Measurements from ENCODE around the gene TSHZ2. TPM values are rescaled to one million over a fixed set of nuclear protein-coding genes. Genes with fewer than 3 reads are reported as not detected.

The TSHZ2 gene
- total and polyA plus RNA-seq, 2 donors (not counting 3 experiments of a cell fraction or from before 2014, with no cell fraction given) = not detected

GRCh38 chr20:53302695-53303412 is 330.7 kb downstream of the TSHZ2 start:
- ChIA-PET CTCF (no interaction called here), POLR2A (no interaction called here)
- Histone ChIP-seq H3K4me3 (replicated peaks in 1 of 3; ENCODE audit: insufficient read depth in 1 of 3, low read depth in 1 of 3, low read length in 3 of 3) (no peak overlapping the region), H3K4me1 (ENCODE audit: control insufficient read depth, extremely low read depth, insufficient read depth, low read length) (no peaks in the 10 kb centered on the region), H3K9me3 (replicated peaks; ENCODE audit: control insufficient read depth, insufficient read depth, low read length) (no peaks in the 10 kb centered on the region), H3K36me3 (ENCODE audit: control insufficient read depth in 2 of 2, extremely low read depth in 1 of 2, insufficient read depth in 2 of 2, low read length in 2 of 2) (no peaks in the 10 kb centered on the region), H3K9ac (replicated peaks; ENCODE audit: extremely low read depth, insufficient read depth, low read length) (no peak overlapping the region), H3K27ac (ENCODE audit: insufficient read depth, low read depth, low read length) (no peak overlapping the region), H3K9me1 (replicated peaks; ENCODE audit: control insufficient read depth, extremely low read depth, insufficient read depth, low read length) (no peaks in the 10 kb centered on the region), H2AFZ (ENCODE audit: low read depth, low read length) (no peak overlapping the region), H3K27me3 (ENCODE audit: control insufficient read depth in 2 of 2, insufficient read depth in 2 of 2, low read length in 2 of 2) (no peaks in the 10 kb centered on the region), H3K4me2 (ENCODE audit: insufficient read depth, low read length) (no peak overlapping the region), H4K20me1 (replicated peaks; ENCODE audit: control insufficient read depth, extremely low read depth, insufficient read depth, low read length) (no peaks in the 10 kb centered on the region), H3K79me2 (ENCODE audit: control insufficient read depth, insufficient read depth, low read length) (no peaks in the 10 kb centered on the region)
- DNase-seq (ENCODE audit: low read depth, low spot score) = no peak
- no TSS peak for BruUV-seq (replicated peaks)
- dilution Hi-C loops (cut with MboI; ENCODE audit: extremely low pct_ligation_motif_present, low sequenced_read_pairs) = no loop called here
- intact Hi-C loops (cut with micrococcal nuclease) = no loop called here
- TF ChIP-seq FOS (IDR thresholded peaks at IDR 0.05; ENCODE audit: borderline replicate concordance, insufficient read depth, low read length) (no peak), MYC (IDR thresholded peaks at IDR 0.05; ENCODE audit: low read depth, low read length) (no peak), MAX (IDR thresholded peaks at IDR 0.05; ENCODE audit: insufficient read depth, insufficient read length) (no peak), GATA2 (IDR thresholded peaks at IDR 0.05; ENCODE audit: insufficient read depth, insufficient read length, low read depth, low read length) (no peak), POLR2A (IDR thresholded peaks at IDR 0.05; ENCODE audit: low read depth, low read length) (no peak), EZH2 (IDR thresholded peaks at IDR 0.05; ENCODE audit: borderline replicate concordance, low read depth, low read length, severe bottlenecking) (no peak), JUN (IDR thresholded peaks at IDR 0.05; ENCODE audit: borderline replicate concordance, insufficient read depth, insufficient read length, low read depth) (no peak)
- FAIRE-seq = no peak

GRCh38 chr20:53303413-53303760 is 331.2 kb downstream of the TSHZ2 start:
- H2AFZ ChIP-seq (ENCODE audit: low read depth, low read length) = no peak overlapping the region
- no peaks in the 10 kb centered on the region for H3K27me3 ChIP-seq (ENCODE audit: control insufficient read depth in 2 of 2, insufficient read depth in 2 of 2, low read length in 2 of 2)
- no peaks in the 10 kb centered on the region for H3K9me3 ChIP-seq (replicated peaks; ENCODE audit: control insufficient read depth, insufficient read depth, low read length)
- dilution Hi-C loops (cut with MboI; ENCODE audit: extremely low pct_ligation_motif_present, low sequenced_read_pairs) = no loop called here
- H3K79me2 ChIP-seq (ENCODE audit: control insufficient read depth, insufficient read depth, low read length) = no peaks in the 10 kb centered on the region
- no peak for FAIRE-seq
- intact Hi-C loops (cut with micrococcal nuclease) = no loop called here
- H3K36me3 ChIP-seq (ENCODE audit: control insufficient read depth in 2 of 2, extremely low read depth in 1 of 2, insufficient read depth in 2 of 2, low read length in 2 of 2) = no peaks in the 10 kb centered on the region
- ChIA-PET CTCF (no interaction called here), POLR2A (no interaction called here)
- H3K4me3 ChIP-seq (replicated peaks in 1 of 3; ENCODE audit: insufficient read depth in 1 of 3, low read depth in 1 of 3, low read length in 3 of 3) = no peak overlapping the region
- H3K9ac ChIP-seq (replicated peaks; ENCODE audit: extremely low read depth, insufficient read depth, low read length) = no peak overlapping the region
- no peaks in the 10 kb centered on the region for H3K9me1 ChIP-seq (replicated peaks; ENCODE audit: control insufficient read depth, extremely low read depth, insufficient read depth, low read length)
- no peaks in the 10 kb centered on the region for H3K4me1 ChIP-seq (ENCODE audit: control insufficient read depth, extremely low read depth, insufficient read depth, low read length)
- no peak overlapping the region for H3K4me2 ChIP-seq (ENCODE audit: insufficient read depth, low read length)
- BruUV-seq (replicated peaks) = no TSS peak
- no peaks in the 10 kb centered on the region for H4K20me1 ChIP-seq (replicated peaks; ENCODE audit: control insufficient read depth, extremely low read depth, insufficient read depth, low read length)
- DNase-seq (ENCODE audit: low read depth, low spot score) = no peak
- no peak for TF ChIP-seq FOS (IDR thresholded peaks at IDR 0.05; ENCODE audit: borderline replicate concordance, insufficient read depth, low read length)
- TF ChIP-seq MYC (IDR thresholded peaks at IDR 0.05; ENCODE audit: low read depth, low read length) = no peak
- TF ChIP-seq POLR2AphosphoS5 (IDR thresholded peaks at IDR 0.05; ENCODE audit: insufficient read depth, low read depth, low read length) = no peak
- no peak for TF ChIP-seq EZH2 (IDR thresholded peaks at IDR 0.05; ENCODE audit: borderline replicate concordance, low read depth, low read length, severe bottlenecking)
- no peak for TF ChIP-seq GATA2 (IDR thresholded peaks at IDR 0.05; ENCODE audit: insufficient read depth, insufficient read length, low read depth, low read length)
- no peak for TF ChIP-seq JUN (IDR thresholded peaks at IDR 0.05; ENCODE audit: borderline replicate concordance, insufficient read depth, insufficient read length, low read depth)
- no peak for TF ChIP-seq MAX (IDR thresholded peaks at IDR 0.05; ENCODE audit: insufficient read depth, insufficient read length)
- no peak for TF ChIP-seq POLR2A (IDR thresholded peaks at IDR 0.05; ENCODE audit: low read depth, low read length)
- TF ChIP-seq CTCF (IDR thresholded peaks at IDR 0.05; ENCODE audit: extremely low read depth in 1 of 2, insufficient read depth in 1 of 2, low read depth in 1 of 2, low read length in 2 of 2) = no peak
- H3K27ac ChIP-seq (ENCODE audit: insufficient read depth, low read depth, low read length) = no peak overlapping the region
